Right lobe of liver (tissue), 6 donors: ENCODE results near the gene MBD3. TPM values are rescaled to one million over a fixed set of nuclear protein-coding genes. Genes with fewer than 3 reads are reported as not detected.

Source experiments
- ATAC-seq, 4 donors: fragments of 200-7000 bp; cut with Tn5 transposase; one replicate each; pipeline ENCODE4 v1.9.1; 2020; ENCODE audit warnings: mild to moderate bottlenecking in 4 of 4, moderate library complexity in 4 of 4
- DNase-seq, 3 donors: peaks; one replicate each; pipeline ENCODE4 v3.0.0-alpha.2; 2020
- H3K27ac ChIP-seq, 3 donors: fragments of 200-600 bp; one replicate each; pipeline ENCODE4 v1.8.0; 2022
- H3K27me3 ChIP-seq, 2 donors: fragments of 200-600 bp; one replicate each; pipeline ENCODE4 v1.8.0; 2022
- H3K36me3 ChIP-seq, 4 donors: fragments of 200-600 bp; sonication (generic) in 1 of 4; one replicate each; pipeline versions ENCODE4 v1.5.1 to v1.8.0; 2017 to 2022; ENCODE audit warnings: control low read depth in 1 of 4
- H3K4me1 ChIP-seq, 4 donors: fragments of 200-600 bp; sonication (generic) in 1 of 4; one replicate each; pipeline versions ENCODE4 v1.5.1 to v1.8.0; 2017 to 2022; ENCODE audit warnings: control low read depth in 1 of 4
- H3K4me3 ChIP-seq, 3 donors: fragments of 200-600 bp; one replicate each; pipeline ENCODE4 v1.8.0; 2022
- H3K9me3 ChIP-seq, 4 donors: fragments of 200-600 bp; sonication (generic) in 1 of 4; one replicate each; pipeline versions ENCODE4 v1.5.1 to v1.8.0; 2017 to 2022; ENCODE audit warnings: control low read depth in 1 of 4
- CTCF ChIP-seq, 4 donors: fragments of 200-600 bp in 3 of 4; fragments of 450-650 bp in 1 of 4; IDR thresholded peaks; one replicate each; pipeline versions ENCODE4 v1.5.1 to v1.8.0; 2016 to 2022; ENCODE audit warnings: antibody characterized with exemption in 4 of 4, mild to moderate bottlenecking in 2 of 4
- POLR2A ChIP-seq: fragments of 450-650 bp; IDR thresholded peaks from one replicate; pipeline ENCODE4 v1.6.1; 2017; ENCODE audit warnings: antibody characterized with exemption, mild to moderate bottlenecking
- WGBS: methylation state at CpG from one replicate; pipeline ENCODE4 v1.1.6; 2018; ENCODE audit warnings: low coverage, low lambda C conversion rate; ENCODE audit not compliant: insufficient coverage; ENCODE audit errors: missing lambda C conversion rate; 5-methylcytosine and 5-hydroxymethylcytosine counted together
- intact Hi-C, 2 donors: fragments of 100-400 bp; cut with DNase I; formaldehyde crosslinking; loops; one replicate each; pipeline versions ENCODE4 v1.11.2 to v1.14.1; 2022
- total RNA-seq, 6 experiments: library from RNA; depleted of rRNA in 2 of 6; stranded (reverse); fragments of >200 nt in 2 of 6; fragmentation: NEBNext Ultra II Directional in 3 of 6; extraction: Animal tissue kit (Norgen Biotek cat#: 25700) in 3 of 6; gene quantifications; one replicate each; pipeline versions ENCODE4 v1.1.0 to v1.2.4, GENCODE V29; 2016 to 2023
- donor health status: DM: no; HTN: yes; CAD: no.
- donor health status: DM: no; HTN: no; CAD: no.
- donor health status: DM: no; HTN: no; CAD: no.
- donor health status: DM: no; HTN: yes; CAD: no.
- donor health status: DM: no; HTN: yes; CAD: no.

MBD3 gene
- total RNA-seq, 6 experiments from 2014 or later = 27.3 to 72.1 (median 30.1) TPM

GRCh38 chr19:1570836-1571235 lies 21.8 kb downstream of the MBD3 start:
- Histone ChIP-seq H3K4me1 (peaks cover 0 to 3% (median 0%) of the 10 kb centered on the region in 4 donors), H3K27ac (no peak overlapping the region), H3K36me3 (no peaks in the 10 kb centered on the region), H3K4me3 (no peak overlapping the region), H3K9me3 (no peaks in the 10 kb centered on the region), H3K27me3 (no peaks in the 10 kb centered on the region)
- WGBS = 90% methylated on average over 5 of the region's 13 CpGs
- ATAC-seq (no peak), DNase-seq (no peak)
- TF ChIP-seq CTCF (IDR thresholded peaks at IDR 0.05) (no peak), POLR2A (no peak)
- intact Hi-C loops = no loop called here

GRCh38 chr19:1569997-1570396 lies 22.7 kb downstream of the MBD3 start:
- WGBS = 76% methylated on average over 4 of the region's 4 CpGs
- intact Hi-C loops = no loop called here

GRCh38 chr19:1568320-1569019 lies 24.2 kb downstream of the MBD3 start, which contains the start of gene MEX3D:
Gene MEX3D (minus strand): TSS chr19:1568325. CDS start chr19:1568058, 267 bp downstream.
- TF ChIP-seq CTCF (IDR thresholded peaks at IDR 0.05) (no peak), POLR2A (no peak)
- DNase-seq = peak; percentile 82 to 83 (median 83)
- Histone ChIP-seq H3K4me1 (peaks cover 0 to 3% (median 0%) of the 10 kb centered on the region in 4 donors), H3K36me3 (no peaks in the 10 kb centered on the region), H3K27ac (peak within 1 kb of the TSS; percentile 26 to 65 (median 40)), H3K4me3 (peak within 1 kb of the TSS; percentile 49 to 58 (median 56)), H3K9me3 (no peaks in the 10 kb centered on the region), H3K27me3 (no peaks in the 10 kb centered on the region)
- ATAC-seq = peak; percentile 81 to 97 (median 86)
- WGBS = 18% methylated on average over 2 of the region's 63 CpGs
- intact Hi-C loops = no loop called here

More at GRCh38 chr19:1569997-1570396, 22.7 kb downstream of the MBD3 start:
- Histone ChIP-seq H3K4me1 (peaks cover 0 to 3% (median 0%) of the 10 kb centered on the region in 4 donors), H3K4me3 (no peak overlapping the region), H3K36me3 (no peaks in the 10 kb centered on the region), H3K27me3 (no peaks in the 10 kb centered on the region), H3K9me3 (no peaks in the 10 kb centered on the region), H3K27ac (no peak overlapping the region)
- TF ChIP-seq CTCF (IDR thresholded peaks at IDR 0.05) (no peak), POLR2A (no peak)
- DNase-seq (no peak), ATAC-seq (no peak)

GRCh38 chr19:1567848-1568227 lies 24.8 kb downstream of the MBD3 start:
- TF ChIP-seq CTCF (IDR thresholded peaks at IDR 0.05) (no peak), POLR2A (no peak)
- Histone ChIP-seq H3K4me1 (peaks cover 0 to 3% (median 0%) of the 10 kb centered on the region in 4 donors), H3K9me3 (no peaks in the 10 kb centered on the region), H3K4me3 (peak overlapping the region in 1 of 3 donors; percentile 56), H3K27me3 (no peaks in the 10 kb centered on the region), H3K36me3 (no peaks in the 10 kb centered on the region), H3K27ac (no peak overlapping the region)
- intact Hi-C loops = no loop called here
- no CpG with 5 or more reads among the region's 73 CpGs for whole genome bisulfite sequencing
- DNase-seq (no peak), ATAC-seq (no peak)
